ENCODE data around the gene RERE. TPM values are rescaled to one million over a fixed set of nuclear protein-coding genes. Genes with fewer than 3 reads are reported as not detected.

Gene RERE
- total and polyA plus RNA-seq, 2 experiments from 2014 or later = 148 to 170 TPM

DNA sequence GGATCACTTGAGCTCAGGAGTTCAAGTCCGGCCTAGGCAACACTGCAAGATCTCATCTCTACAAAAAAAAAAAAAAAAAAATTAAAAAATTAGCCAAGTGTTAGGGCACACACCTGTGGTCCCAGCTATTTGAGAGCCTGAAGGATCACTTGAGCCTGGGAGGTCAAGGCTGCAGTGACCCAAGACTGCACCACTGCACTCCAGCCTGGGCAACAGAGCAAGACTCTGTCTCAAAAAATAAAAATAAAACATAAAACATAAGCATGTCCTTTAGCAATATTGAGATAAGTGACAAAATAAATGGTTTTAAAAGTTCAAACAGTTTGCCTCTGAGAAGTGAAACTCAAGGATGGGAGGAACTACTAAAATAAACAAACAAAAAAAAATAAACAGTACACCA is 101.2 kb downstream of the RERE start (continued):
- TF ChIP-seq REST (IDR thresholded peaks at IDR 0.05; ENCODE audit: unreplicated experiment) (no peak), EZH2 (IDR thresholded peaks at IDR 0.05; ENCODE audit: low read depth, unreplicated experiment) (no peak), NANOG (IDR thresholded peaks at IDR 0.05; ENCODE audit: borderline replicate concordance) (no peak)

- H3K4me3 Mint-ChIP-seq = no peak overlapping the region
- Histone ChIP-seq H3K36me3 (ENCODE audit: insufficient read depth) (no peaks in the 10 kb centered on the region), H3K27me3 (ENCODE audit: insufficient read depth) (no peaks in the 10 kb centered on the region), H3K4me2 (no peak overlapping the region), H3K4me1 (ENCODE audit: insufficient read depth) (peaks cover 57% of the 10 kb centered on the region), H2AFZ (no peak overlapping the region), H3F3A (replicated peaks; ENCODE audit: low read depth) (no peaks in the 10 kb centered on the region), H3K79me2 (replicated peaks; ENCODE audit: insufficient read depth) (peaks cover 83% of the 10 kb centered on the region), H3K9me2 (ENCODE audit: insufficient read depth) (no peaks in the 10 kb centered on the region), H3K27ac (ENCODE audit: low read depth) (peak overlapping the region; percentile 74), H4K20me1 (replicated peaks; ENCODE audit: insufficient read depth) (peaks cover under 1% of the 10 kb centered on the region; the same call in 1 of the 2 replicates), H3K4me3 (no peak overlapping the region)
- H3K36me3 Mint-ChIP-seq (ENCODE audit: low read depth) = no peaks in the 10 kb centered on the region
- H3K9me3 Mint-ChIP-seq = no peaks in the 10 kb centered on the region
- ATAC-seq (no peak), DNase-seq (ENCODE audit: low spot score) (no peak)
- peaks cover 53% of the 10 kb centered on the region for H3K4me1 Mint-ChIP-seq
- no peaks in the 10 kb centered on the region for H3K27me3 Mint-ChIP-seq (ENCODE audit: insufficient read depth, low read depth, poor library complexity)
- H3K27ac Mint-ChIP-seq = peak overlapping the region; percentile 63; the same call in 1 of the 2 replicates
- TF ChIP-seq POLR2AphosphoS5 (IDR thresholded peaks at IDR 0.05; ENCODE audit: low read depth) (no peak), JUNB (IDR thresholded peaks at IDR 0.05; ENCODE audit: unreplicated experiment) (no peak), STAT1 (IDR thresholded peaks at IDR 0.05; ENCODE audit: unreplicated experiment) (no peak), ZNF331 (CRISPR knock-in tag; IDR thresholded peaks at IDR 0.05; ENCODE audit: low read depth) (no peak), NANOG (IDR thresholded peaks at IDR 0.05; ENCODE audit: borderline replicate concordance) (no peak), EZH2 (IDR thresholded peaks at IDR 0.05; ENCODE audit: low read depth, unreplicated experiment) (no peak), CREB1 (CRISPR knock-in tag; IDR thresholded peaks at IDR 0.05; ENCODE audit: low read depth) (no peak), ZNF114 (CRISPR knock-in tag; IDR thresholded peaks at IDR 0.05) (no peak), EZH2phosphoT487 (IDR thresholded peaks at IDR 0.05; ENCODE audit: unreplicated experiment) (no peak)
- TF ChIP-seq, protein P1, sequence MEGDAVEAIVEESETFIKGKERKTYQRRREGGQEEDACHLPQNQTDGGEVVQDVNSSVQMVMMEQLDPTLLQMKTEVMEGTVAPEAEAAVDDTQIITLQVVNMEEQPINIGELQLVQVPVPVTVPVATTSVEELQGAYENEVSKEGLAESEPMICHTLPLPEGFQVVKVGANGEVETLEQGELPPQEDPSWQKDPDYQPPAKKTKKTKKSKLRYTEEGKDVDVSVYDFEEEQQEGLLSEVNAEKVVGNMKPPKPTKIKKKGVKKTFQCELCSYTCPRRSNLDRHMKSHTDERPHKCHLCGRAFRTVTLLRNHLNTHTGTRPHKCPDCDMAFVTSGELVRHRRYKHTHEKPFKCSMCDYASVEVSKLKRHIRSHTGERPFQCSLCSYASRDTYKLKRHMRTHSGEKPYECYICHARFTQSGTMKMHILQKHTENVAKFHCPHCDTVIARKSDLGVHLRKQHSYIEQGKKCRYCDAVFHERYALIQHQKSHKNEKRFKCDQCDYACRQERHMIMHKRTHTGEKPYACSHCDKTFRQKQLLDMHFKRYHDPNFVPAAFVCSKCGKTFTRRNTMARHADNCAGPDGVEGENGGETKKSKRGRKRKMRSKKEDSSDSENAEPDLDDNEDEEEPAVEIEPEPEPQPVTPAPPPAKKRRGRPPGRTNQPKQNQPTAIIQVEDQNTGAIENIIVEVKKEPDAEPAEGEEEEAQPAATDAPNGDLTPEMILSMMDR (conservative IDR thresholded peaks at IDR 0.05; ENCODE audit: low read depth in 2 of 2) = no peak
- TF ChIP-seq, protein P2, sequence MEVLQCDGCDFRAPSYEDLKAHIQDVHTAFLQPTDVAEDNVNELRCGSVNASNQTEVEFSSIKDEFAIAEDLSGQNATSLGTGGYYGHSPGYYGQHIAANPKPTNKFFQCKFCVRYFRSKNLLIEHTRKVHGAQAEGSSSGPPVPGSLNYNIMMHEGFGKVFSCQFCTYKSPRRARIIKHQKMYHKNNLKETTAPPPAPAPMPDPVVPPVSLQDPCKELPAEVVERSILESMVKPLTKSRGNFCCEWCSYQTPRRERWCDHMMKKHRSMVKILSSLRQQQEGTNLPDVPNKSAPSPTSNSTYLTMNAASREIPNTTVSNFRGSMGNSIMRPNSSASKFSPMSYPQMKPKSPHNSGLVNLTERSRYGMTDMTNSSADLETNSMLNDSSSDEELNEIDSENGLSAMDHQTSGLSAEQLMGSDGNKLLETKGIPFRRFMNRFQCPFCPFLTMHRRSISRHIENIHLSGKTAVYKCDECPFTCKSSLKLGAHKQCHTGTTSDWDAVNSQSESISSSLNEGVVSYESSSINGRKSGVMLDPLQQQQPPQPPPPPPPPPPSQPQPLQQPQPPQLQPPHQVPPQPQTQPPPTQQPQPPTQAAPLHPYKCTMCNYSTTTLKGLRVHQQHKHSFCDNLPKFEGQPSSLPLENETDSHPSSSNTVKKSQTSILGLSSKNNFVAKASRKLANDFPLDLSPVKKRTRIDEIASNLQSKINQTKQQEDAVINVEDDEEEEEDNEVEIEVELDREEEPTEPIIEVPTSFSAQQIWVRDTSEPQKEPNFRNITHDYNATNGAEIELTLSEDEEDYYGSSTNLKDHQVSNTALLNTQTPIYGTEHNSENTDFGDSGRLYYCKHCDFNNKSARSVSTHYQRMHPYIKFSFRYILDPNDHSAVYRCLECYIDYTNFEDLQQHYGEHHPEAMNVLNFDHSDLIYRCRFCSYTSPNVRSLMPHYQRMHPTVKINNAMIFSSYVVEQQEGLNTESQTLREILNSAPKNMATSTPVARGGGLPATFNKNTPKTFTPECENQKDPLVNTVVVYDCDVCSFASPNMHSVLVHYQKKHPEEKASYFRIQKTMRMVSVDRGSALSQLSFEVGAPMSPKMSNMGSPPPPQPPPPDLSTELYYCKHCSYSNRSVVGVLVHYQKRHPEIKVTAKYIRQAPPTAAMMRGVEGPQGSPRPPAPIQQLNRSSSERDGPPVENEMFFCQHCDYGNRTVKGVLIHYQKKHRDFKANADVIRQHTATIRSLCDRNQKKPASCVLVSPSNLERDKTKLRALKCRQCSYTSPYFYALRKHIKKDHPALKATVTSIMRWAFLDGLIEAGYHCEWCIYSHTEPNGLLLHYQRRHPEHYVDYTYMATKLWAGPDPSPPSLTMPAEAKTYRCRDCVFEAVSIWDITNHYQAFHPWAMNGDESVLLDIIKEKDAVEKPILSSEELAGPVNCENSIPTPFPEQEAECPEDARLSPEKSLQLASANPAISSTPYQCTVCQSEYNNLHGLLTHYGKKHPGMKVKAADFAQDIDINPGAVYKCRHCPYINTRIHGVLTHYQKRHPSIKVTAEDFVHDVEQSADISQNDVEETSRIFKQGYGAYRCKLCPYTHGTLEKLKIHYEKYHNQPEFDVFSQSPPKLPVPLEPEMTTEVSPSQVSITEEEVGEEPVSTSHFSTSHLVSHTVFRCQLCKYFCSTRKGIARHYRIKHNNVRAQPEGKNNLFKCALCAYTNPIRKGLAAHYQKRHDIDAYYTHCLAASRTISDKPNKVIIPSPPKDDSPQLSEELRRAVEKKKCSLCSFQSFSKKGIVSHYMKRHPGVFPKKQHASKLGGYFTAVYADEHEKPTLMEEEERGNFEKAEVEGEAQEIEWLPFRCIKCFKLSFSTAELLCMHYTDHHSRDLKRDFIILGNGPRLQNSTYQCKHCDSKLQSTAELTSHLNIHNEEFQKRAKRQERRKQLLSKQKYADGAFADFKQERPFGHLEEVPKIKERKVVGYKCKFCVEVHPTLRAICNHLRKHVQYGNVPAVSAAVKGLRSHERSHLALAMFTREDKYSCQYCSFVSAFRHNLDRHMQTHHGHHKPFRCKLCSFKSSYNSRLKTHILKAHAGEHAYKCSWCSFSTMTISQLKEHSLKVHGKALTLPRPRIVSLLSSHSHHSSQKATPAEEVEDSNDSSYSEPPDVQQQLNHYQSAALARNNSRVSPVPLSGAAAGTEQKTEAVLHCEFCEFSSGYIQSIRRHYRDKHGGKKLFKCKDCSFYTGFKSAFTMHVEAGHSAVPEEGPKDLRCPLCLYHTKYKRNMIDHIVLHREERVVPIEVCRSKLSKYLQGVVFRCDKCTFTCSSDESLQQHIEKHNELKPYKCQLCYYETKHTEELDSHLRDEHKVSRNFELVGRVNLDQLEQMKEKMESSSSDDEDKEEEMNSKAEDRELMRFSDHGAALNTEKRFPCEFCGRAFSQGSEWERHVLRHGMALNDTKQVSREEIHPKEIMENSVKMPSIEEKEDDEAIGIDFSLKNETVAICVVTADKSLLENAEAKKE (CRISPR knock-in tag; IDR thresholded peaks at IDR 0.05) = no peak
- TF ChIP-seq, protein P3, sequence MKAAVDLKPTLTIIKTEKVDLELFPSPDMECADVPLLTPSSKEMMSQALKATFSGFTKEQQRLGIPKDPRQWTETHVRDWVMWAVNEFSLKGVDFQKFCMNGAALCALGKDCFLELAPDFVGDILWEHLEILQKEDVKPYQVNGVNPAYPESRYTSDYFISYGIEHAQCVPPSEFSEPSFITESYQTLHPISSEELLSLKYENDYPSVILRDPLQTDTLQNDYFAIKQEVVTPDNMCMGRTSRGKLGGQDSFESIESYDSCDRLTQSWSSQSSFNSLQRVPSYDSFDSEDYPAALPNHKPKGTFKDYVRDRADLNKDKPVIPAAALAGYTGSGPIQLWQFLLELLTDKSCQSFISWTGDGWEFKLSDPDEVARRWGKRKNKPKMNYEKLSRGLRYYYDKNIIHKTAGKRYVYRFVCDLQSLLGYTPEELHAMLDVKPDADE (IDR thresholded peaks at IDR 0.05) = no peak
These were observed 103.3 kb downstream of the RERE start for GRCh38 chr1:8714173-8714572.
